Measurements from ENCODE around the gene TAS2R40. TPM values are rescaled to one million over a fixed set of nuclear protein-coding genes. Genes with fewer than 3 reads are reported as not detected.

Gene TAS2R40
- polyA plus RNA-seq, 2 of the 4 experiments (the other 2 are of a cell fraction) = not detected

DNA sequence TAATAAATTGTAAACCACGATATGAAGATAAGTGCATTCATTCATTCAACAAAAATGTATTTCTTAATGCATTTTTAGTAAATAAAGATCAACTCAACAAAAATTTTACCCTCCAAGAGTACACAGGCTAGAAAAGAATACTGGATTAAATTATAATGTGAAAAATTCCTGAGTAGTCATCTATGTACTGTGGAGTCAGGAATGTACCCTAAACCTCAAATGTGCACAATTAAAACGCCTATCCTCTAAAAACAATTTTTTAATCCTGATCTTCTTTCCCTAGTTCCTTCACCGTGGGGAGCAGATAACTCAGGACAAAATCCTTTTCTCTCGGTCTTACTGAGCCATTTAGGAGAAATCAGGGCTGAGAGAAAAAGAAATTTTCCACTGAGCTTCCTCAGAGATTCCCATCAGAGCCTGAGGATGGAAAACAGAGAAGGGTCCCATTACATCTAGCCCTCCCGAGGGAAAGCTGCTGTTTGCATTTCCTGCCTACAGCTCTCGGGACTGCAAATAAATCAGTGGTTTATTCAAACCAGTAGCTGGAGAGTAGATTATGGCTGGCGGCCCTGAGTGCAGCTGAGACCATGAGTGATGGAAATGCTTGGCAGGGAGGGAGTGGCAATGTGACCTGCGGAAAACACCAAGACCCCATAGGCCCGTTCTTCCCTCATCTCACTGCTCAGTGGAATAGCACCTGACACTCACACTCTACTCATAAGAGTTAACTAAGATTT, 7.4 kb downstream of the TAS2R40 start:
- no peak overlapping the region for H3K4me3 ChIP-seq
- DNase-seq (ENCODE audit: low read depth in 1 of 2, low spot score in 1 of 2) (no peak), ATAC-seq (no peak), FAIRE-seq (no peak)
- POLR2A ChIA-PET = no interaction called here
- TF ChIP-seq, protein P1, sequence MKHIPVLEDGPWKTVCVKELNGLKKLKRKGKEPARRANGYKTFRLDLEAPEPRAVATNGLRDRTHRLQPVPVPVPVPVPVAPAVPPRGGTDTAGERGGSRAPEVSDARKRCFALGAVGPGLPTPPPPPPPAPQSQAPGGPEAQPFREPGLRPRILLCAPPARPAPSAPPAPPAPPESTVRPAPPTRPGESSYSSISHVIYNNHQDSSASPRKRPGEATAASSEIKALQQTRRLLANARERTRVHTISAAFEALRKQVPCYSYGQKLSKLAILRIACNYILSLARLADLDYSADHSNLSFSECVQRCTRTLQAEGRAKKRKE (CRISPR knock-in tag; IDR thresholded peaks at IDR 0.05; ENCODE audit: low read depth) = no peak
- TF ChIP-seq POLR2AphosphoS2 (conservative IDR thresholded peaks at IDR 0.05; ENCODE audit: low read length) (no peak), GATA3 (IDR thresholded peaks at IDR 0.05; ENCODE audit: borderline replicate concordance) (no peak), JUN (IDR thresholded peaks at IDR 0.05) (no peak), TFCP2L1 (CRISPR knock-in tag; IDR thresholded peaks at IDR 0.05) (no peak), KDM1A (IDR thresholded peaks at IDR 0.05; ENCODE audit: low read depth) (no peak), KDM5A (IDR thresholded peaks at IDR 0.05) (no peak), NFE2L2 (conservative IDR thresholded peaks at IDR 0.05; ENCODE audit: low read length) (no peak), MAZ (IDR thresholded peaks at IDR 0.05; ENCODE audit: borderline replicate concordance, low read depth, low read length) (no peak), SMC3 (IDR thresholded peaks at IDR 0.05) (no peak), ZFP36 (IDR thresholded peaks at IDR 0.05; ENCODE audit: borderline replicate concordance, partially characterized antibody) (no peak), JUNB (IDR thresholded peaks at IDR 0.05) (no peak), CBX2 (IDR thresholded peaks at IDR 0.05; ENCODE audit: borderline replicate concordance, low read depth) (no peak), ZSCAN20 (CRISPR knock-in tag; IDR thresholded peaks at IDR 0.05) (no peak), RFX5 (IDR thresholded peaks at IDR 0.05) (no peak), HEYL (CRISPR knock-in tag; IDR thresholded peaks at IDR 0.05) (no peak), HOXB5 (CRISPR knock-in tag; IDR thresholded peaks at IDR 0.05) (no peak)
- TF ChIP-seq, protein P2, sequence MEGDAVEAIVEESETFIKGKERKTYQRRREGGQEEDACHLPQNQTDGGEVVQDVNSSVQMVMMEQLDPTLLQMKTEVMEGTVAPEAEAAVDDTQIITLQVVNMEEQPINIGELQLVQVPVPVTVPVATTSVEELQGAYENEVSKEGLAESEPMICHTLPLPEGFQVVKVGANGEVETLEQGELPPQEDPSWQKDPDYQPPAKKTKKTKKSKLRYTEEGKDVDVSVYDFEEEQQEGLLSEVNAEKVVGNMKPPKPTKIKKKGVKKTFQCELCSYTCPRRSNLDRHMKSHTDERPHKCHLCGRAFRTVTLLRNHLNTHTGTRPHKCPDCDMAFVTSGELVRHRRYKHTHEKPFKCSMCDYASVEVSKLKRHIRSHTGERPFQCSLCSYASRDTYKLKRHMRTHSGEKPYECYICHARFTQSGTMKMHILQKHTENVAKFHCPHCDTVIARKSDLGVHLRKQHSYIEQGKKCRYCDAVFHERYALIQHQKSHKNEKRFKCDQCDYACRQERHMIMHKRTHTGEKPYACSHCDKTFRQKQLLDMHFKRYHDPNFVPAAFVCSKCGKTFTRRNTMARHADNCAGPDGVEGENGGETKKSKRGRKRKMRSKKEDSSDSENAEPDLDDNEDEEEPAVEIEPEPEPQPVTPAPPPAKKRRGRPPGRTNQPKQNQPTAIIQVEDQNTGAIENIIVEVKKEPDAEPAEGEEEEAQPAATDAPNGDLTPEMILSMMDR (IDR thresholded peaks at IDR 0.05) = no peak
- H3K4me2 ChIP-seq = no peak overlapping the region
- H3K9me3 ChIP-seq = no peaks in the 10 kb centered on the region; the same call in 2 of the 3 replicates
- H3K4me1 ChIP-seq = no peaks in the 10 kb centered on the region
- CTCF ChIA-PET = interaction anchor here (1.6 to 2.8 kb wide), 2 partner anchors 11 to 14 kb away, joined by 4 to 9 read pairs; no protein-coding TSS in a partner anchor
- H3K27ac ChIP-seq = no peak overlapping the region
- WGBS (ENCODE audit: missing lambda C conversion rate) = 35% methylated on average over 9 of the region's 9 CpGs

DNA sequence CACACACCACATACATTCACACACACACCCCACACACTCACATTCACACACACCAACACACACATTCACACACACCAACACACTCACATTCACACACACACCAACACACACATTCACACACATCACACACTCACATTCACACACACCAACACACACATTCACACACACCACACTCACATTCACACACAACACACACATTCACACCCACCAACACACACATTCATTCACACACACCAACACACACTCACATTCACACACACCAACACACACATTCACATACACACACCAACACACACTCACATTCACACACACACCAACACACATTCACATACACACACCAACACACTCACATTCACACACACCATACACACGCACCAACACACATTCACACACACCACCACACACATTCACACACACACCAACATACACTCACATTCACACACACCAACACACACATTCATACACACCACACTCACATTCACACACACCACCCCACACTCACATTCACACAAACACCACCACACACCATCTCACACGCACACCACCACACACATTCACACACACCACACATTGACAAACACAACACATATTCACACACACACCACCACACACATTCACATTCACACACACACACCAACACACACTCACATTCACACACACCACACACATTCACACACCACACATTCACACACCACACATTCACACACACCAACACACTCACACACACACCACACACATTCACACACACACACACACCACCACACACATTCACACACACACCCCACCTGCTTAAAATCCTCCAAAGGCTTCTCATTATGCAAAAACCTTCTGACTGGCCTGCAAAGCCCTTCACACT, 9.0 kb downstream of the TAS2R40 start:
- ATAC-seq (no peak), FAIRE-seq (no peak), DNase-seq (ENCODE audit: low read depth in 1 of 2, low spot score in 1 of 2) (no peak)
- Histone ChIP-seq H3K4me3 (no peak overlapping the region), H3K27ac (no peak overlapping the region), H3K9me3 (no peaks in the 10 kb centered on the region; the same call in 2 of the 3 replicates), H3K4me2 (no peak overlapping the region), H3K4me1 (no peaks in the 10 kb centered on the region)
- ChIA-PET CTCF (interaction anchor here (1.0 to 2.8 kb wide), 3 partner anchors 10 to 16 kb away, joined by 3 to 14 read pairs (median 9); no protein-coding TSS in a partner anchor), POLR2A (no interaction called here)
- WGBS (ENCODE audit: missing lambda C conversion rate) = 51% methylated on average over 2 of the region's 2 CpGs
- TF ChIP-seq TFCP2L1 (CRISPR knock-in tag; IDR thresholded peaks at IDR 0.05) (no peak), CEBPB (IDR thresholded peaks at IDR 0.05) (no peak), NR3C1 (IDR thresholded peaks at IDR 0.05) (no peak), EHMT2 (IDR thresholded peaks at IDR 0.05; ENCODE audit: low read depth) (no peak), NFE2L2 (conservative IDR thresholded peaks at IDR 0.05; ENCODE audit: low read length) (no peak), FOSB (CRISPR knock-in tag; IDR thresholded peaks at IDR 0.05) (no peak), MAFK (IDR thresholded peaks at IDR 0.05; ENCODE audit: partially characterized antibody) (no peak), SMC3 (IDR thresholded peaks at IDR 0.05) (no peak), CHD4 (IDR thresholded peaks at IDR 0.05; ENCODE audit: borderline replicate concordance) (no peak), ZC3H11A (IDR thresholded peaks at IDR 0.05) (no peak), ZFP36 (IDR thresholded peaks at IDR 0.05; ENCODE audit: borderline replicate concordance, partially characterized antibody) (no peak), KDM1A (IDR thresholded peaks at IDR 0.05; ENCODE audit: low read depth) (no peak)
- TF ChIP-seq, protein P1 (CRISPR knock-in tag; IDR thresholded peaks at IDR 0.05; ENCODE audit: low read depth) = no peak
- TF ChIP-seq, protein P3, sequence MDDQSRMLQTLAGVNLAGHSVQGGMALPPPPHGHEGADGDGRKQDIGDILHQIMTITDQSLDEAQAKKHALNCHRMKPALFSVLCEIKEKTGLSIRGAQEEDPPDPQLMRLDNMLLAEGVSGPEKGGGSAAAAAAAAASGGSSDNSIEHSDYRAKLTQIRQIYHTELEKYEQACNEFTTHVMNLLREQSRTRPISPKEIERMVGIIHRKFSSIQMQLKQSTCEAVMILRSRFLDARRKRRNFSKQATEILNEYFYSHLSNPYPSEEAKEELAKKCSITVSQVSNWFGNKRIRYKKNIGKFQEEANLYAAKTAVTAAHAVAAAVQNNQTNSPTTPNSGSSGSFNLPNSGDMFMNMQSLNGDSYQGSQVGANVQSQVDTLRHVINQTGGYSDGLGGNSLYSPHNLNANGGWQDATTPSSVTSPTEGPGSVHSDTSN (IDR thresholded peaks at IDR 0.05) = no peak
- TF ChIP-seq, protein P4, sequence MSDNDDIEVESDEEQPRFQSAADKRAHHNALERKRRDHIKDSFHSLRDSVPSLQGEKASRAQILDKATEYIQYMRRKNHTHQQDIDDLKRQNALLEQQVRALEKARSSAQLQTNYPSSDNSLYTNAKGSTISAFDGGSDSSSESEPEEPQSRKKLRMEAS (IDR thresholded peaks at IDR 0.05) = no peak

All from A549 (cell line).